ENCODE measurements around the gene CHSY3. TPM values are rescaled to one million over a fixed set of nuclear protein-coding genes. Genes with fewer than 3 reads are reported as not detected.

The CHSY3 gene
- total and polyA plus RNA-seq, 2 donors (not counting 1 experiment from before 2014, with no cell fraction given), result 0.51 to 0.99 TPM

DNA sequence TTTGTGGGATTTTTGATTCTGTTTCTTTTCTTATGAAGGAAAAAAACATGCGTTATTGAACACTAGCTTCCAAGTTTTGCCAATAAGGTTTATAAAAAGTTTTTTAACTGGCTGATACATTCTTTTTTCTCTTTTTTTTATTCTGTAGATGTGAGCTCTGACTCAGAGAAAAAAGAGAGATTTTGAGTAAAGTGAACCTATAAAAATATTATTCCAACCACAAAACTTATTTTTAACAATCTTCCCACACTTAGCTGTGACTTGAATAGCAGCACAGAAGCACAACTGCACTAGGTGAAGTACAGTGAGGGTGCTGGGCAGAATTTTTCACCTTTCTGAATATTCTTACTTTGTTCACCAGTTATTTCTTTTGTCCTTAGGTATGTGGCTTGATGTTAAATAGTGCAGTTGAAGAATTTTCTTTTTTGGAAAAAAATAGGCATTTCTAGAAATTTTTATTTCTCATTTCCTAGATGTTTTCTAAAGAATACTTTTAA is 41.6 kb downstream of the CHSY3 start:
- peak in 1 of 2 donors; percentile 15 for DNase-seq (ENCODE audit: low read depth in 2 of 2)
- no peak overlapping the region for H3K27ac ChIP-seq (ENCODE audit: insufficient read depth, low read length)
- H3K9me3 ChIP-seq (ENCODE audit: control insufficient read depth, insufficient read depth, low read depth, low read length), result no peaks in the 10 kb centered on the region
- no peak overlapping the region for H2AFZ ChIP-seq (ENCODE audit: low read length)
- TF ChIP-seq, protein P1, sequence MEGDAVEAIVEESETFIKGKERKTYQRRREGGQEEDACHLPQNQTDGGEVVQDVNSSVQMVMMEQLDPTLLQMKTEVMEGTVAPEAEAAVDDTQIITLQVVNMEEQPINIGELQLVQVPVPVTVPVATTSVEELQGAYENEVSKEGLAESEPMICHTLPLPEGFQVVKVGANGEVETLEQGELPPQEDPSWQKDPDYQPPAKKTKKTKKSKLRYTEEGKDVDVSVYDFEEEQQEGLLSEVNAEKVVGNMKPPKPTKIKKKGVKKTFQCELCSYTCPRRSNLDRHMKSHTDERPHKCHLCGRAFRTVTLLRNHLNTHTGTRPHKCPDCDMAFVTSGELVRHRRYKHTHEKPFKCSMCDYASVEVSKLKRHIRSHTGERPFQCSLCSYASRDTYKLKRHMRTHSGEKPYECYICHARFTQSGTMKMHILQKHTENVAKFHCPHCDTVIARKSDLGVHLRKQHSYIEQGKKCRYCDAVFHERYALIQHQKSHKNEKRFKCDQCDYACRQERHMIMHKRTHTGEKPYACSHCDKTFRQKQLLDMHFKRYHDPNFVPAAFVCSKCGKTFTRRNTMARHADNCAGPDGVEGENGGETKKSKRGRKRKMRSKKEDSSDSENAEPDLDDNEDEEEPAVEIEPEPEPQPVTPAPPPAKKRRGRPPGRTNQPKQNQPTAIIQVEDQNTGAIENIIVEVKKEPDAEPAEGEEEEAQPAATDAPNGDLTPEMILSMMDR (conservative IDR thresholded peaks at IDR 0.05 in 1 of 2, IDR thresholded peaks at IDR 0.05 in 1 of 2; ENCODE audit: low read depth in 1 of 2, low read length in 2 of 2), result no peak
- no peak for TF ChIP-seq EZH2 (IDR thresholded peaks at IDR 0.05; ENCODE audit: low read length, missing control alignments)
- no peak overlapping the region for H3K4me3 ChIP-seq (replicated peaks in 1 of 4; ENCODE audit: control extremely low read depth in 1 of 4, insufficient read depth in 1 of 4, low read depth in 3 of 4, low read length in 4 of 4)
- no peaks in the 10 kb centered on the region for H3K27me3 ChIP-seq (ENCODE audit: control insufficient read depth, insufficient read depth, low read length)
- no peaks in the 10 kb centered on the region for H4K20me1 ChIP-seq (ENCODE audit: control insufficient read depth, extremely low read depth, insufficient read depth, low read length)
- H3K36me3 ChIP-seq (ENCODE audit: control insufficient read depth, insufficient read depth, low read length), result no peaks in the 10 kb centered on the region
- H3K4me2 ChIP-seq (ENCODE audit: extremely low read depth, insufficient read depth, low read length), result no peak overlapping the region
- H3K9ac ChIP-seq (ENCODE audit: insufficient read depth, low read length), result no peak overlapping the region
- no peaks in the 10 kb centered on the region for H3K79me2 ChIP-seq (ENCODE audit: control insufficient read depth, insufficient read depth, low read length)
- H3K4me1 ChIP-seq (ENCODE audit: control insufficient read depth, extremely low read depth, insufficient read depth, low read length), result no peaks in the 10 kb centered on the region

- H3K36me3 ChIP-seq (ENCODE audit: control insufficient read depth, insufficient read depth, low read length), result no peaks in the 10 kb centered on the region
- H3K4me2 ChIP-seq (ENCODE audit: extremely low read depth, insufficient read depth, low read length), result no peak overlapping the region
- no peak overlapping the region for H3K27ac ChIP-seq (ENCODE audit: insufficient read depth, low read length)
- H3K4me1 ChIP-seq (ENCODE audit: control insufficient read depth, extremely low read depth, insufficient read depth, low read length), result no peaks in the 10 kb centered on the region
- no peak overlapping the region for H3K4me3 ChIP-seq (replicated peaks in 1 of 4; ENCODE audit: control extremely low read depth in 1 of 4, insufficient read depth in 1 of 4, low read depth in 3 of 4, low read length in 4 of 4)
- no peak overlapping the region for H2AFZ ChIP-seq (ENCODE audit: low read length)
- no peak overlapping the region for H3K9ac ChIP-seq (ENCODE audit: insufficient read depth, low read length)
- H4K20me1 ChIP-seq (ENCODE audit: control insufficient read depth, extremely low read depth, insufficient read depth, low read length), result no peaks in the 10 kb centered on the region
- no peaks in the 10 kb centered on the region for H3K27me3 ChIP-seq (ENCODE audit: control insufficient read depth, insufficient read depth, low read length)
- DNase-seq (ENCODE audit: low read depth in 2 of 2), result peak in 1 of 2 donors; percentile 2
- TF ChIP-seq, protein P1 (conservative IDR thresholded peaks at IDR 0.05 in 1 of 2, IDR thresholded peaks at IDR 0.05 in 1 of 2; ENCODE audit: low read depth in 1 of 2, low read length in 2 of 2), result no peak
- no peak for TF ChIP-seq EZH2 (IDR thresholded peaks at IDR 0.05; ENCODE audit: low read length, missing control alignments)
- H3K79me2 ChIP-seq (ENCODE audit: control insufficient read depth, insufficient read depth, low read length), result no peaks in the 10 kb centered on the region
- H3K9me3 ChIP-seq (ENCODE audit: control insufficient read depth, insufficient read depth, low read depth, low read length), result no peaks in the 10 kb centered on the region
Measured at GRCh38 chr5:129951039-129951438, 46.8 kb downstream of the CHSY3 start.

DNA sequence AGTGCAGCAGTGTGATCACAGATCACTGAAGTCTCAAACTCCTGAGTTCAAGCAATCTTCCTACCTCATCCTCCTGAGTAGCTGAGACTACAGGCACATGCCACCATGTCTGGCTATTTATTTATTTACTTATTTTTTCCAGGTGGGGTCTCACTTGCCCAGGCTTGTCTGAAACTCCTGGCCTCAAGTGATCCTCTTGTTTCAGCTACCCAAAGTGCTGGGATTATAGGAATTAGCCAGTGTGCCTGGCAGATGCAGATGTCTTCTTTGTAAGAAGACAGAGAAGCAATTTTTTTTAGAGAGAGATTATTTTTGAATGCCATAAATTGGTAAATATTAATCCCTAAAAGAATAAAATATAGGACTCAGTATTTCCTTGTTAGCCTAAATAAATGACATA is 54.3 kb downstream of the CHSY3 start:
- TF ChIP-seq, protein P1 (conservative IDR thresholded peaks at IDR 0.05 in 1 of 2, IDR thresholded peaks at IDR 0.05 in 1 of 2; ENCODE audit: low read depth in 1 of 2, low read length in 2 of 2), result no peak
- TF ChIP-seq EZH2 (IDR thresholded peaks at IDR 0.05; ENCODE audit: low read length, missing control alignments), result no peak
- no peak for DNase-seq (ENCODE audit: low read depth in 2 of 2)
- no peak overlapping the region for H3K27ac ChIP-seq (ENCODE audit: insufficient read depth, low read length)
- no peaks in the 10 kb centered on the region for H3K4me1 ChIP-seq (ENCODE audit: control insufficient read depth, extremely low read depth, insufficient read depth, low read length)
- no peak overlapping the region for H3K4me3 ChIP-seq (replicated peaks in 1 of 4; ENCODE audit: control extremely low read depth in 1 of 4, insufficient read depth in 1 of 4, low read depth in 3 of 4, low read length in 4 of 4)
- no peak overlapping the region for H3K4me2 ChIP-seq (ENCODE audit: extremely low read depth, insufficient read depth, low read length)
- H3K9me3 ChIP-seq (ENCODE audit: control insufficient read depth, insufficient read depth, low read depth, low read length), result no peaks in the 10 kb centered on the region
- H3K36me3 ChIP-seq (ENCODE audit: control insufficient read depth, insufficient read depth, low read length), result no peaks in the 10 kb centered on the region
- H2AFZ ChIP-seq (ENCODE audit: low read length), result no peak overlapping the region
- H3K79me2 ChIP-seq (ENCODE audit: control insufficient read depth, insufficient read depth, low read length), result no peaks in the 10 kb centered on the region
- no peaks in the 10 kb centered on the region for H3K27me3 ChIP-seq (ENCODE audit: control insufficient read depth, insufficient read depth, low read length)
- H3K9ac ChIP-seq (ENCODE audit: insufficient read depth, low read length), result no peak overlapping the region
- H4K20me1 ChIP-seq (ENCODE audit: control insufficient read depth, extremely low read depth, insufficient read depth, low read length), result no peaks in the 10 kb centered on the region

Measured in fibroblast of lung (primary cell).